GM18858 (cell line): ENCODE results near the gene DIO3.

Experiments used
- ATAC-seq: cut with Tn5 transposase; IDR thresholded peaks from one replicate; pipeline ENCODE4 v1.9.1; 2021; ENCODE audit not compliant: unreplicated experiment

The DIO3 gene

GRCh38 chr14:101561145-101561896 lies at the start of gene DIO3:
Gene DIO3, plus strand, starts transcription at chr14:101561495.
- no peak for ATAC-seq

DNA sequence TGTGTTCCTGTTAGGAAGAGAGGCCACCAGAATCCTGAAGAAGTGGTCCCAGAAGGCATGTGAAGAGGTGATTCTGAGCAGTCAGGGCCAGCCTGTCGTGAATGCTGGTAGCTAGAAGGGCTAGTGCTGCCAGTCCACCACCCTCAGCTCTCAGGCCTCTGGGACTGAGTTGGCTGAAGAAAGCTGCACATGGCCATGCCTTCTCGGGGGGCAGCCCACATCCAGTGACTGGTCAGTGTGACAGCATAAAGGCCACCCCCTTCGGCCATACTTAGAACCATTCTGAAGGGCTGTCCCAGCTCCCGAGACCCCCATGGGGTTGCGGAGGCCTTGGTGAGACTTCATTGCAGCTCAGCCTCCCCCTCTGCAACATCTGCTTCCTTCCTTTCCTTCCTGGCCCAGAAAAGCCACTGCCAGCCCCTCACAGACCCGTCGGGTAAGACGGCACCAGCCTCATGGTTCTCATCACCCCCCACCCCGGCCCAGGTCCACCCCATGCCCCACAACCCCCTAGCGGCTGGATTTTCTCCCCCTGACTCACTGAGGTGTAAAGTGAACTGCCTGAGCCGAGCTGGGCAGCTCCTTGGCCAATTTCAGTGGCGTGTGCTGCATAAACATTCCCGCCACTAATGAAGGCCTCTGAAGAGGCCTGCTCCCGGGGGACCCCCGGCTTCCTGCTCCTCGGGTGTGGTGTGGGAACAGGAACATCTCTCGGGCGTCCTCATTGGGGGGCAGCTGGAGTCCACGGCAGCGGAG lies 49.5 kb upstream of the DIO3 start:
- ATAC-seq: no peak

GRCh38 chr14:101512376-101512695 lies 49.0 kb upstream of the DIO3 start:
- ATAC-seq: no peak

GRCh38 chr14:101514136-101514535 lies 47.2 kb upstream of the DIO3 start:
- ATAC-seq: no peak

DNA sequence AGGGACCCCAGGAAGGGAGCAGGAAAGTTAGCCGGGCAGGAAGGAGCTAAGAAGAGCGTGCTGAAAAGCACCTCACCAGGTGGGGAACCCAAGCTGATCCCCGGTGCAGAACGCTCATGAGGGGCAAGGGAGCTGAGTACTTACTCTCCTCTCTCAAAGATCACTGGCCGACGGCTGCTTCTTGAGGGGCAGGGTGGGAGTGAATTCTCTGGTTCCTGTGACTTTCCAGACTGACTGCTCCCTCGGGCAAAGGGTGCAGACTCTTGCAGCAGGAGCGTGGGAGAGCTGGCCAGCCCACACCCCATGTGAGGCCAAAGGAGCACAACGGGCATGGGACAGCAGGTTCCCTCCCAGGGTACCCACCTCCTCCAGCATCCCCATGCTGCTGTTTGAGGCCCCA lies 44.9 kb upstream of the DIO3 start:
- no peak for ATAC-seq

- no peak for ATAC-seq
These were observed 42.5 kb upstream of the DIO3 start for GRCh38 chr14:101518611-101519473.

DNA sequence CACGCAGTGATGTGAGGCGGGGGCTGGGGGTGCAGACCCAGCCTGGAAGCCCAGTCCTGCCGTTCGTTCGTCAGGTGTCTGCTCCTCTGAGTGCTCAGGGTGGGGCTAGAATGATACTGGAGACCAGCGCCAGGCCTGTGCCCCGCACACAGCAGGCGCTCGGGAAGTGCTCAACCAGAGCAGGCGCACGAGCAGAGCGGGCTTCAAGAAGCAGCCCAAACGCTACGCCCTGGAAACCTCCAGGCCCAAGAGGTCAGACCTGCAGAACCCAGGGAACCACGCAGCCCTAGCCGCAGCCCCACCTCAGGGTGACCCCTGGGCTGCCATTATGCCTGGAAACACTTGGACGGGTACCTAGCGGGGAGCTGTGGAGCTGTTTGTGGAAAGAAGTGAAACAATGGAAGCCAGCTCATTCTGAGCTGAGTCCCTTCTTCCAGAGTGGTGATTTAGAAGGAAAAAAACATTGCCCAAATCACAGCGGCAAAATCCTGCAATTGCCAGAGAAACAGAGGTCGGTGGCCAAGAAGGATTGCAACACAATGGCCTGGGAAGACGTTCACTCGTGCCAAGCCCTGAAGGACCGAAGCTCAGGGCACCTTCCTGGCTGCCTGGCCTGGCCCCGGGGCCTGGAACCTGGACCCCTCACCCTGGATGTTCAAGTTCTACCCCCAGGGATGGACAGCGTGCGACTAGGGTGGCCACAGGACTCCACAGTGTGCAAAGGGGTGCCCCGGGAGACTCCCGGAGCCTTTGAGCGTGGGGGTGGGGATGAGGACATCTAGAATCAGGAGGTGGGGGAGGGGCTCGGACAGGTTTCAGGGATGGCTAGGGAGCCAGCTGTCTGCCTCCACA lies 40.4 kb upstream of the DIO3 start:
- no peak for ATAC-seq

DNA sequence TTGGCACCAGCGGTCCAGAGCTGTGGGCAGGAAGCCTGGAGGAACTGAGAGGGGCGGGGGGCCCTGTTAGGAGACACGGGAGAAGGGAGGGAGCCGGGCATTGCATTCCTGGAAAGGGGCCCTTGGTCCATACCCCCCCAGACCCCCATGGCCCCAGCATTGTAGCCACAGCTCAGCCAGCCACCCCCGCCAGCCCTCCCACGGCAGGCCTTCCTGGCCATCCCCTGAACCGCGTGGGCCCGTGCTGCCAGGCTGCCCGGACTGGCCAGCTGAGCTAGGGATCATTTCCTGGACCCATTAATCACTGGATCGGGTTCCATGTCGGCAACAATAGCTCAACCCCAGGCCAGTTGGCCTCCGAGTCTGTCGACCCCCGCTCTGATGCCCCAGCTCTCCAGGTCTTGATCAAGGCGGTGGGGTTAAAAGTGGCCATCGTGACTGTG lies 39.8 kb upstream of the DIO3 start:
- no peak for ATAC-seq

DNA sequence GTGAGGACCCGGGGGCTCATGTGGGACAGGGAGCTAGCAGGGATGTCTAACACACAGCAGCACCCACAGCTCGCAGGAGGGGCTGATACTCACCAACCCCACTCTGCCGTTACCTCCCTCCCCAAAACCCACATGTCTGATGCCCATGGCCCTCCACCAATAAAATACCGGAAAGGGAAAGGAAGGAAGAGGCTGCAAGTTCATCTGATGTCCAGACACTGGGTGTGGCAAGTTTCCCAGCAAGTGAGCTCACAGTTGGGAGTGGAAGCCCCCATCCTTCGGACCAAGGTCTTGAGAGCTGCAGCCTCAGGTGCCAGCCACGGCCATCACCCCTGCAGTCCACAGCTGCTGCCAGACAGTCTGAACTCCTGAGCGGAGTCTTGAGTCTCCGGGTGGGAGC lies 39.3 kb upstream of the DIO3 start:
- ATAC-seq: no peak

DNA sequence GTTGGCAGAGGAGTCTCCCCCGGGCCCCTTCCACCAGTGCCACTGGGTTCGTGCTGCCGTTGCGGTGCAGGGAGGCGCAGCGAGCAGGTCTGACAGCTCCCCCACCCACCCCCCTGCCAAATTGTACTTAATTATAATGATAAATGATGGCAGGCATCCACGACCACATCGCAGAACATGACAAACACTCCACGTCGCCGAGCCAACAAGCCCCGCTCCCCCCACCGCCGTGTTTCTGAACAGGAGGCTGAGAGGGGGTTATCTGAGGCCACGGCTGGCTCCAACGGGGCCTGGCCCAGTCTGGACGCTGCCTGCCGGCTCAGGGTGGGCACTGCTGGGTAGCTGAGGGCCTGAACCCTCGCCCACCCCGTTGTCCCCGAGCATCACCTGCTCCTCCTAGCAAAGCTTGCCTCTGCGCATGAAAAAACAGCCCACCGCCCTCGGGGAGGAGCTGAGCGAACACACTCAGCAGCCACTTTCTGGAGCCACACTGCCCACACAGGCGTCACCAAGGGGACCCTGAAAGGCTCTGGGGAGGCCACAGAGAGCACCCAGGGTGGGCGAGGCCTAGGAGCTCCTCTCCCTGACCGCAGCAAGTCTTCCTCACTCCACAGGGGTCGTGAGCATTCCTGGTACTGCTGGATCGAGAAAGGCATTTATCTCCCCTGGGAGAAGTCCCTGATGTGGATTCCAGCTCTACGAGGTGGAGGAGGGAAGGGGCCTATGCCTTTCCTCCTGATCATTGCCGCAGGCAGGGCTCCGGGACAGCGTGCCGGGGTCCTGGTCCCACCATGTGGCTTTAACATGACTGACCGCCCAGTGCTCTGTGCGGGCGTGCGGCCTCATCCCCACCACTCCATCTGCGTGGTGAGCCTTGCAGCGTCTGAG lies 35.4 kb upstream of the DIO3 start:
- ATAC-seq: no peak

- no peak for ATAC-seq
These were observed 33.3 kb upstream of the DIO3 start for GRCh38 chr14:101527987-101528386.

- no peak for ATAC-seq
These were observed 32.2 kb upstream of the DIO3 start for GRCh38 chr14:101529079-101529478.

GRCh38 chr14:101534198-101534597 lies 27.1 kb upstream of the DIO3 start:
- ATAC-seq: no peak

- no peak for ATAC-seq
These were observed 26.1 kb upstream of the DIO3 start for GRCh38 chr14:101535232-101535631.

DNA sequence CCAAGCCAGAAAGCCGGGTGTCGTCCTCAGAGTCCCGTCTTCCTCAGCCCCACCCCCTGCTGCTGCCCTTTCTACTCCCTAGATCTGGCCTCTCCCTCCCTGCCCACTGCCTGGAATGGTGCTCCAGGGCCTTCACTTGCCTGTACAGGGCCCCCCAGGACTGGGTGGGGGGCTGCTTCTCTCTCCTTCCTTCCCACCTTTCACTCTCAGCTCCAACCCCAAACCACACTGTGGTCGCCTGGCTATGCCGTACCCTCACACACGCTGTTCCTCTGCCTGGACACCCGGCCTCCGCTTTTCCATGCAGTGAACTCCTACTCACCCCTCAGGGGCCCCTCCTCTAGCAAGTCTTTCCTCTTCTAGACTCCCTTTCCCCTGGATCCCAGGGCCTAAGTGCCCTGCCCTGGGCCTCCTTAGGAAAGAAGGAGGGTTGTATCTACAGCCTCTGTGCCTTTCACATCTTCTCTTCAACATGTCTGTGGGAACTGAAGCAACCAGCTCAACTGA lies 25.5 kb upstream of the DIO3 start:
- no peak for ATAC-seq

DNA sequence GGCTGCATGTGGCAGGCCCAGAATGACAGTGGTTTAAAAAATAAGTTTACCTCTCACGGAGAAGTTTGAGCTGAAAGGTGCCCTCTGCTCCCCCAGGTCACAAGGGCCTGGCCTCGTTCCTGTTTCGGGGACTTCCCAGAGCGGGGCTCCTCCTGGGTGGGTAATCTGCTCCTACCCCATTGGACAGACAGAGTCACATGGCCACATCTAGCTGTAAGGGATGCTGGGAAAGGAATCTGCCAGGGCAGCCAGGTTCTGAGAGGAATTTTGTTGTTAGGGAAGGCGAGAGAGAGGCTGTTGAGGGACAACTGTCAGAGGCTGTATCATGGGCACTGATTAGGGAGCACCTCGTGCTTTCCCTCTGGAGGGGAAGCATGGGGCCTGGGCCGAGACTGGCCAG lies 24.0 kb upstream of the DIO3 start:
- ATAC-seq: no peak

GRCh38 chr14:101538878-101539277 lies 22.4 kb upstream of the DIO3 start:
- ATAC-seq: no peak

- no peak for ATAC-seq
These were observed 21.4 kb upstream of the DIO3 start for GRCh38 chr14:101539880-101540279.
